Ishikawa (cell line): ENCODE measurements around the gene RAD51B.

Source experiments
- CEBPB ChIP-seq: IDR thresholded peaks from 2 replicates; pipeline ENCODE4 v1.6.1; 2012
- CREB1 ChIP-seq: IDR thresholded peaks from 2 replicates; pipeline ENCODE4 v1.6.1; 2012; ENCODE audit warnings: low read depth
- EGR1 ChIP-seq: IDR thresholded peaks from 2 replicates; pipeline ENCODE4 v1.6.1; 2012
- EP300 ChIP-seq: IDR thresholded peaks from 2 replicates; pipeline ENCODE4 v1.6.1; 2012; ENCODE audit warnings: borderline replicate concordance
- FOXM1 ChIP-seq: IDR thresholded peaks from 2 replicates; pipeline ENCODE4 v1.6.1; 2012; ENCODE audit warnings: low read depth, borderline replicate concordance
- NFIC ChIP-seq: IDR thresholded peaks from 2 replicates; pipeline ENCODE4 v1.6.1; 2012
- RAD21 ChIP-seq: IDR thresholded peaks from 2 replicates; pipeline ENCODE4 v1.6.1; 2012; ENCODE audit warnings: low read depth
- TAF1 ChIP-seq: IDR thresholded peaks from 2 replicates; pipeline ENCODE4 v1.6.1; 2012; ENCODE audit warnings: low read depth, mild to moderate bottlenecking
- TCF12 ChIP-seq: IDR thresholded peaks from 2 replicates; pipeline ENCODE4 v1.6.1; 2012; ENCODE audit warnings: low read depth
- TEAD4 ChIP-seq: IDR thresholded peaks from 2 replicates; pipeline ENCODE4 v1.6.1; 2012
- USF1 ChIP-seq: IDR thresholded peaks from 2 replicates; pipeline ENCODE4 v1.6.1; 2012
- YY1 ChIP-seq: IDR thresholded peaks from 2 replicates; pipeline ENCODE4 v1.6.1; 2012; ENCODE audit warnings: low read depth
- ZBTB7A ChIP-seq: IDR thresholded peaks from 2 replicates; pipeline ENCODE4 v1.6.1; 2012; ENCODE audit warnings: low read depth
- TF ChIP-seq, protein P1 (sequence below): IDR thresholded peaks from 2 replicates; pipeline ENCODE4 v1.6.1; 2012; ENCODE audit warnings: low read depth, mild to moderate bottlenecking
- TF ChIP-seq, protein P2 (sequence below): IDR thresholded peaks from 2 replicates; pipeline ENCODE4 v1.6.1; 2012

RAD51B gene

DNA sequence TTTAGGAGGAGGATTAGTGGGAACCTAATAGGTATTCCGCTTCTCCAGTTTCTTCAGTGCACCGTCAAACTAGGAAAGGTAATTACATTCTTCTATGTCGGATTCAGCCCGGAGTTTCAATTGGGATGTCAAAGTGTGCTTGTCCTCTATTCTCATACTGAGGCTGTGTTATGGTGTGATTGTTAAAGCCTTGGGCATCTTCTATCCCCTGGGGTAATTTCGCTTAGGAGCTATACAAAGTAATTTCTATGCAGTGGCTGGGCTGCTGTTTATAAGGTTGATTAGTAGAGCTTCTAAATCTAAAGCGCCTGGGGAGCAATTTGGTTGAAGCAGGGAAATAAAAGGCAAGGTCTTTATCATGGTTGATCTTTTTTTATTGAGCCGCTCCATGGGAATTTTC lies 573.7 kb downstream of the RAD51B start:
- TF ChIP-seq, protein P1, sequence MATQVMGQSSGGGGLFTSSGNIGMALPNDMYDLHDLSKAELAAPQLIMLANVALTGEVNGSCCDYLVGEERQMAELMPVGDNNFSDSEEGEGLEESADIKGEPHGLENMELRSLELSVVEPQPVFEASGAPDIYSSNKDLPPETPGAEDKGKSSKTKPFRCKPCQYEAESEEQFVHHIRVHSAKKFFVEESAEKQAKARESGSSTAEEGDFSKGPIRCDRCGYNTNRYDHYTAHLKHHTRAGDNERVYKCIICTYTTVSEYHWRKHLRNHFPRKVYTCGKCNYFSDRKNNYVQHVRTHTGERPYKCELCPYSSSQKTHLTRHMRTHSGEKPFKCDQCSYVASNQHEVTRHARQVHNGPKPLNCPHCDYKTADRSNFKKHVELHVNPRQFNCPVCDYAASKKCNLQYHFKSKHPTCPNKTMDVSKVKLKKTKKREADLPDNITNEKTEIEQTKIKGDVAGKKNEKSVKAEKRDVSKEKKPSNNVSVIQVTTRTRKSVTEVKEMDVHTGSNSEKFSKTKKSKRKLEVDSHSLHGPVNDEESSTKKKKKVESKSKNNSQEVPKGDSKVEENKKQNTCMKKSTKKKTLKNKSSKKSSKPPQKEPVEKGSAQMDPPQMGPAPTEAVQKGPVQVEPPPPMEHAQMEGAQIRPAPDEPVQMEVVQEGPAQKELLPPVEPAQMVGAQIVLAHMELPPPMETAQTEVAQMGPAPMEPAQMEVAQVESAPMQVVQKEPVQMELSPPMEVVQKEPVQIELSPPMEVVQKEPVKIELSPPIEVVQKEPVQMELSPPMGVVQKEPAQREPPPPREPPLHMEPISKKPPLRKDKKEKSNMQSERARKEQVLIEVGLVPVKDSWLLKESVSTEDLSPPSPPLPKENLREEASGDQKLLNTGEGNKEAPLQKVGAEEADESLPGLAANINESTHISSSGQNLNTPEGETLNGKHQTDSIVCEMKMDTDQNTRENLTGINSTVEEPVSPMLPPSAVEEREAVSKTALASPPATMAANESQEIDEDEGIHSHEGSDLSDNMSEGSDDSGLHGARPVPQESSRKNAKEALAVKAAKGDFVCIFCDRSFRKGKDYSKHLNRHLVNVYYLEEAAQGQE, result no peak
- TF ChIP-seq CEBPB, result no peak
- TF ChIP-seq FOXM1, result no peak
- no peak for TF ChIP-seq USF1
- no peak for TF ChIP-seq TEAD4
- no peak for TF ChIP-seq RAD21
- no peak for TF ChIP-seq CREB1
- TF ChIP-seq NFIC, result no peak
- no peak for TF ChIP-seq EP300
- TF ChIP-seq, protein P2, sequence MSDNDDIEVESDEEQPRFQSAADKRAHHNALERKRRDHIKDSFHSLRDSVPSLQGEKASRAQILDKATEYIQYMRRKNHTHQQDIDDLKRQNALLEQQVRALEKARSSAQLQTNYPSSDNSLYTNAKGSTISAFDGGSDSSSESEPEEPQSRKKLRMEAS, result no peak
- TF ChIP-seq TAF1, result no peak

DNA sequence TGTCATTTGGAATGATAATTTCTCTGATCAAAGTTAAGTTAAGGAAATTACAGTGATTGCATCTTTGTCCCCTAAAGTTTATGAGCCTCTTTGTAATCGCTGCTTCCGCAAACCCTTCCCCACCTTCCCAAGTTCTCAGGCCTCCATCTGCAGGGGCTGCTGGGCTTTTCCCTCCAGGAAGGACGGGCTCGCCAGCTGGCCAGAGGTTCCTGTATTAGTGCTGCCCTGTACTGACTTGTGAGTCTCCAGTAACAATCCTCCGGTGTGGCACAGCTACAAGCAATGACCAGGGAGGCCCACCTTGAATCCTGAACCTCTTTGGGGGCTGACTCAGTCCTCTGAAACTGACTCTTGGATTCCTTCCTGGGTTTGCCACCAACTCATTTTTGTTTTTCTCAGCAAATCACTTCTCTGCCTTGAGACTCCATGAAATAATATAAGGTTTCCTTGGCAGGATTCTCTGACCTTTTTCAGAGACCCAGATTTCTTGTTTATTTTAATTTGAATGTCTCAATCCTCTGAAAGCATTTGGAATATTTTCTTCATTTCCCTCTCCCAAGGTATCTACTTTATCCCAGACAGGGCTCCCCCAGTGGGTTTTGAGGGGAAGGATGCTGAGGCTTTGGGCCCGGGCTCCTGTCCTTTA lies 574.7 kb downstream of the RAD51B start:
- no peak for TF ChIP-seq YY1
- TF ChIP-seq RAD21, result no peak
- TF ChIP-seq ZBTB7A, result no peak
- TF ChIP-seq TEAD4, result no peak
- TF ChIP-seq, protein P1, result no peak
- TF ChIP-seq TAF1, result no peak
- TF ChIP-seq, protein P2, result no peak
- no peak for TF ChIP-seq NFIC
- no peak for TF ChIP-seq EGR1
- TF ChIP-seq EP300, result no peak
- TF ChIP-seq CREB1, result no peak
- TF ChIP-seq TCF12, result no peak
- no peak for TF ChIP-seq USF1
- TF ChIP-seq FOXM1, result no peak

GRCh38 chr14:68394764-68395143 lies 575.2 kb downstream of the RAD51B start:
- no peak for TF ChIP-seq TCF12
- TF ChIP-seq, protein P1, result no peak
- TF ChIP-seq USF1, result no peak
- no peak for TF ChIP-seq CEBPB
- TF ChIP-seq EGR1, result no peak

- TF ChIP-seq TCF12 (no peak), RAD21 (no peak), CEBPB (no peak), ZBTB7A (no peak), TEAD4 (no peak), EP300 (no peak), CREB1 (no peak), NFIC (no peak), USF1 (no peak), FOXM1 (no peak), TAF1 (no peak), YY1 (no peak), EGR1 (no peak)
- TF ChIP-seq, protein P2, result no peak
- TF ChIP-seq, protein P1, result no peak
Measured at GRCh38 chr14:68395604-68396003, 576.0 kb downstream of the RAD51B start.
